ENCODE measurements around the gene ZNF549.

ZNF549 gene

DNA sequence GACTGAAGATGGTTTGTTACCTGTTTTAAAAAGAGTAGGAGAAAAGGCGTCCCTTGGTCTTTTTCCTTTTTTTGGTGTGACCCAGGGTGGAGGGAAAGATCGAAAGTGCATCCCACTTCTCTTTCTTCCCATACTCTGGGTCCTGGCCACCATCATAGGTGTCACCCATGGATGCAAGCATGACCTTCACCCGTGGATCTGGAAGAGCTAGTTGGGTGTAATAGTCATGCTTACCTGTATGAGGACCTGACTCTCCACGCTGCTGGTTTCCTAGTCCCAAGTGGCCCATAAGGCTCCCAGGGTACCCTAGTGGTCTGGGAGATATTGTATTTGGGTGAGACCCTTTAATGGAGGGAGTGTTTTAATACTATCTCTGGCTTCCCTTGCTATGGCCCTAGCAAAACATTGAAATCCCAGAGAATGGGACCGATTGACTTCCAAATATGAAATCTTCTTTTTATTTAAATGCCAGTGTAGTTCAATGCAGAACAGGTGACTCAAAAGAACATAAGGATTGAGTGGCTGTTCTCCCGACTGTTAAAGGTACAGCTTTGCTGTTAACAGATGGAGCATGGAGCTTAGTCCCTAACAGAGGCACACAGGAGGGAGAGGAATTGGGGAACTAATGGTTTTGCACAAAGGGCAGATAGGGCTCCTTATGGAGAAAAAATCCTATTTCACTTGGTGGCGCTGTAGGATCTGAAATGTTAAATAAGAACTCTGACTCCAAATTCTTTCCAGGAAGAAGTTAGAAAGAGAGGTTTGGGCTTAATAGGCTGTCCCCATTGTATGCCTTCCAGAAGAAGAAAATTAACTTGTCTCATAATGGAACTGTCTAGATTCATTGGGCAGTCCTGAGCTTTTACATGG is 39.5 kb downstream of the ZNF549 start:
- no peak for DNase-seq (ENCODE audit: low read depth in 2 of 2)

DNA sequence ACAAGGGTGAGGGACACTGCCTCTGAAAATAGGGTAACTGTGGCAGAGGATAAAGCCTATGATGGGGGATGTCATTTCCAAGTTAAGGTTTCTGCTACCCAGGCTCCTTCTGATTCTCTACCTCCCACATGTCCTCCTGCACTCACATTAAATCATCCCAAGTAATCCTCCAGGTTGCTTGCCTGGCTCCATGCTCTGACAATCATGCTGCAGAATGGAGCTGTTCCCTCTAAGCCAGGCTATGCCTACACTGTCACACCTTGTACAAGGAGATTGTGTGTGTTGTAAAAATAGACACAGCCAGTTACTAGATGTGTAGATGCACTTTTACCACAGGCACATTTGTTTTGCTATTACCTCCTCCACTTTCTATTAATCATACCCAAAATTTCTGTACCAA is 43.6 kb downstream of the ZNF549 start:
- DNase-seq (ENCODE audit: low read depth in 2 of 2), result no peak

GRCh38 chr19:57572415-57572947 is 45.3 kb downstream of the ZNF549 start:
- no peak for DNase-seq (ENCODE audit: low read depth in 2 of 2)

DNA sequence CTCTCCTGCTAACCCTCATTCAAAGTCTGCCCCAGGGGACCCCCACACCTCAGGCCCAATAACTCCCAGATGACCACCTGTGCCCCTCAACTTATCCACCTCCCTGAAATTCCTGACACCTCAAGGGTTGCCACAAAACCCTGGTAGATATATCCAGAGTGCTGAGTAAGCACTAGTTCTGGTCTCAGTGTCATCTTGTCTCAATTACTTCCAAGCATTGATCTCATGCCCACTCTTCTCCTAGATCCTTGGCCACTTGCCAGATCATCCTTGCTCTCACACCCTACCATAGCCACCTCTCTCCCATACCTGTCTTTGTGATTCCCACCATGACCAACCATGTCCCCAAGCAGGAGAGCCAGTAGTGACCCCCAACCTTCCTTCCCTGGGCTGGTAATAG is 49.5 kb downstream of the ZNF549 start:
- DNase-seq (ENCODE audit: low read depth in 2 of 2), result no peak

DNA sequence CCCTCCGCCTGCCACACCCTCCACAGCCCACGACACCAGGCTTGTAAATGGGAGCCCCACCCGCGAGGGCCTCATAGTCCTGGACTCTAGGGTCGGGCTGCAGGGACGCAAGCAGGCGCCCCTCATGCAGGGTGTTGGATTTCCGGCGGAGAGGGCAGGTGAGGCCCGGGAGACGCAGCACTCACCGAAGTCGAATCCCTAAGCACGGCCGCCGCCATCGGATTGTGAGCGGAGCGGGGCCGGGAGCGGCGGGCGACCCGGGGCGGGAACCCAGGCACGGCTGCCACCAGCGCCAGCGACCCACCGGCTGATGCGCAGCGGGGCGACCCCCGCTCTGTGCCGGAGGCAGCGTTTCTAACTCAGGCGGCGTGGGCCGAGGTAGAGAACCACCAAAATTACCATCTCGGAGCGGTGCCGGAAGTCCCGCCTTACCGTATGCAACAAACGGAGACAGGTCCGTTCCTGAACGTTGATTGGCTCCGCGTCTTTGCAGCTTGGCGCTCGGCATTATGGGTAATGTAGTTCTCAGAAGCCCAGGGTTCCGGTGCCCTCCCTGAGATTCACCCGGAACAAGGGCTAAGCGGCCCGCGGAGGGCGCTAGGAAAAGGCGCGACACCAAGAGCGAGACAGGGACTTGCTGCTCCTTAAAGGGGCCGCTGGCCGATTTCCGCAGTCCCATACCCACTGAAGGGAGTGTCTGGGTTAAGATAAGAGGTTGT is 51.5 kb downstream of the ZNF549 start, which contains the start of gene ZNF416:
Gene ZNF416, minus strand, starts transcription at position 425 of the 719 bp plus-strand sequence. Its CDS starts 207 bp downstream, at position 218.
- DNase-seq (ENCODE audit: low read depth in 2 of 2), result peak; percentile 93 to 94

DNA sequence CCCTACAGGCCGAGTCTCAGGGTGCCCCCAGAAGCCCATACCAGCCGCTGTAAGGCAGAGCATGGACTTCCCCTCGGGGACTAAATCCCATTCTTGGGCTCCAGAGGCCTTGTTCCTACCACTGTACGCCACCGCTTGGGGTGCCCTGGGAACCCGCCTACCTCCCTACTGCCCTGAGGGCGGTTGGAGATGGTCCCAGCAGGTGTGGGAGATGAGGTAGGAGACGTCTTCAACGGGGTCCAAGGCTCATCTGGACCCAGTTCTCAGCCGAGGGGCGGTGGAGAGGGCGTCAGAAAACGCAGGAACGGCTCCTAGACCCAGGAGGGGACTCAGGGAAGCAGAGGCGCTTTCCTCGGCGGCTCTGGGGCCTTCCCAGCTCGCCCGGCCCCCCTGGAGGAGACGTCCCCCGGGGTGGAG is 56.0 kb downstream of the ZNF549 start:
- DNase-seq (ENCODE audit: low read depth in 2 of 2), result no peak

GRCh38 chr19:57583521-57584416 is 56.6 kb downstream of the ZNF549 start, which contains the start of gene ZIK1:
Gene ZIK1 (plus strand): TSS chr19:57584145. CDS start chr19:57584357, 212 bp downstream.
- peak; percentile 76 for DNase-seq (ENCODE audit: low read depth in 2 of 2)

- no peak for DNase-seq (ENCODE audit: low read depth in 2 of 2)
Observed at GRCh38 chr19:57587529-57587928, 60.4 kb downstream of the ZNF549 start.

DNA sequence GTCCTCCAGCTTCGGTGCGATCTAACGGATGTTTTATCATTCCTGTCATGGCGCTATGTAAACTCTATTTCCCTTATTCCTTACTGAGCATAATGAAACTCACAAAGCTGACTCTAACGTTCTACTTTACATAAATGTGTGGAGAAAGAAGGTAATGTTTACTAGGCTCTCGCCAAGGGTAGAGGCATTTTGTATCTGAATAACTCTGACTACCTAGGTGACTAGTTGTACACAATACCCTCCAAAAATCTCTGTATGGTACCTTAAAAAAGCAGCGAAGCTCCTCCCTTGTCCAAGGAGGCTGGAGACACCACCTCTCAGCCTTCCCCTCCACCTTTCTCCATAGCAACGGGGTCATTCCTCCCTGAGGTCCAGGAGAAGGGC is 72.2 kb downstream of the ZNF549 start:
- DNase-seq (ENCODE audit: low read depth in 2 of 2), result no peak

GRCh38 chr19:57599761-57600383 is 72.7 kb downstream of the ZNF549 start, which contains the start of gene ZNF530:
Gene ZNF530 (plus strand): TSS chr19:57599885. CDS start chr19:57604346, 4,461 bp downstream.
- peak; percentile 77 to 84 for DNase-seq (ENCODE audit: low read depth in 2 of 2)

DNA sequence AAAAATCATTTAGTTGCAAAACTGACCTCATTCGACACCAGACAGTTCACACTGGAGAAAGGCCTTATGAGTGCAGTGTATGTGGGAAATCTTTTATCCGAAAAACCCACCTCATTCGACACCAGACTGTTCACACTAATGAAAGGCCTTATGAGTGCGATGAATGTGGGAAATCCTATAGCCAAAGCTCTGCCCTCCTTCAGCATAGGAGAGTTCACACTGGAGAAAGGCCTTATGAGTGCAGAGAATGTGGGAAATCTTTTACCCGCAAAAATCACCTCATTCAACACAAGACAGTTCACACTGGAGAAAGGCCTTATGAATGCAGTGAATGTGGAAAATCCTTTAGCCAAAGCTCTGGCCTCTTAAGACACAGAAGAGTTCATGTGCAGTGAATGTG is 79.8 kb downstream of the ZNF549 start:
- no peak for DNase-seq (ENCODE audit: low read depth in 2 of 2)
